OCI-LY3 (cell line): ENCODE data around the gene AIF1L.

ENCODE experiments used
- H2AFZ ChIP-seq: fragments of 200-600, 300-600 bp; shearing (Covaris generic); 2 replicates; pipeline ENCODE4 v1.6.0; 2014; ENCODE audit warnings: antibody characterized with exemption, low read depth, low read length
- H3K27ac ChIP-seq: fragments of 200-600, 300-600 bp; sonication (generic); 2 replicates; pipeline ENCODE4 v1.5.1; 2014; ENCODE audit warnings: mild to moderate bottlenecking, low read length, moderate library complexity, mixed read lengths
- H3K27me3 ChIP-seq: fragments of 200-600, 300-600 bp; sonication (generic); 2 replicates; pipeline ENCODE4 v1.6.1; 2014; ENCODE audit warnings: low read depth, low read length, mixed read lengths
- H3K36me3 ChIP-seq: fragments of 200-600, 300-600 bp; sonication (generic); replicated peaks from 2 replicates; pipeline ENCODE3; 2014; ENCODE audit warnings: low read depth, low read length, mixed read lengths
- H3K4me1 ChIP-seq: fragments of 300-600, 200-600 bp; sonication (generic); 2 replicates; pipeline ENCODE4 v1.6.1; 2014; ENCODE audit warnings: low read length, mixed read lengths
- H3K4me2 ChIP-seq: fragments of 200-600, 300-600 bp; sonication (generic); 2 replicates; pipeline ENCODE4 v1.6.1; 2014; ENCODE audit warnings: low read length, mixed read lengths
- H3K4me3 ChIP-seq: fragments of 300-600, 200-600 bp; sonication (generic); 2 replicates; pipeline ENCODE4 v1.5.1; 2014; ENCODE audit warnings: antibody characterized with exemption, mild to moderate bottlenecking, low read length, moderate library complexity
- H3K79me2 ChIP-seq: fragments of 300-600, 200-600 bp; shearing (Covaris generic); 2 replicates; pipeline ENCODE4 v1.6.1; 2014; ENCODE audit warnings: mild to moderate bottlenecking, low read length, mixed read lengths
- H3K9ac ChIP-seq: fragments of 300-600, 200-600 bp; shearing (Covaris generic); 2 replicates; pipeline ENCODE4 v1.6.0; 2014; ENCODE audit warnings: mild to moderate bottlenecking, low read length, moderate library complexity
- H3K9me3 ChIP-seq: fragments of 200-600, 300-600 bp; shearing (Covaris generic); 2 replicates; pipeline ENCODE4 v1.6.1; 2014; ENCODE audit warnings: low read length, mixed read lengths; ENCODE audit not compliant: insufficient read depth
- H4K20me1 ChIP-seq: fragments of 200-600, 300-600 bp; sonication (generic); 2 replicates; pipeline ENCODE4 v1.6.1; 2016; ENCODE audit warnings: low read length, mixed read lengths; ENCODE audit not compliant: insufficient read depth
- EZH2phosphoT487 ChIP-seq: fragments of 200-600 bp; shearing (Covaris generic); IDR thresholded peaks from 2 replicates; pipeline ENCODE4 v1.6.1; 2018; ENCODE audit warnings: antibody characterized with exemption, mixed run types, low read depth
- TF ChIP-seq, protein P1 (sequence below): fragments of 200-600, 300-600 bp; sonication (generic); IDR thresholded peaks from 2 replicates; pipeline ENCODE4 v1.5.1; 2014; ENCODE audit warnings: antibody characterized with exemption, low read length, low read depth

Gene AIF1L

DNA sequence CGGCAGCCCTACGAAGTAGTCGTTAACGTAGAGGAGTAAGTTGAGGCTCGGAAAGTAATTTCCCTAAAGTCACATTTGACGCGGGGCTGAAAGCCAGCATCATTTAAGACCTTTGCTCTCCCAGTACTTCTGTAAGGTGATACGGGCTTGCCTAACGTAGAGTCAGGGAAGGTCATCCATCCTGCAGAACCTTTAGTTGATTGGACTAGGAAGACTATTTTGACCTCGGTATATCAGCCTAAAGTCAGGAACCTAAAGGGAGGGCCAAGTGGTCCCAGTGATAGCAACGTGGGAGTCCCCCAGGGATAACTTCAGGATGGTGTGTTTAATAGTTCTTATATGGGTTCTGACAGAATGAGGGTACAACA is 29.7 kb downstream of the AIF1L start:
- peak overlapping the region; percentile 85 for H3K9ac ChIP-seq
- H3K27me3 ChIP-seq = no peaks in the 10 kb centered on the region
- H3K4me2 ChIP-seq = peak overlapping the region; percentile 86
- no peaks in the 10 kb centered on the region for H3K9me3 ChIP-seq
- no peaks in the 10 kb centered on the region for H4K20me1 ChIP-seq
- peaks cover 32% of the 10 kb centered on the region for H3K36me3 ChIP-seq
- peak overlapping the region; percentile 92 for H3K4me3 ChIP-seq
- H3K27ac ChIP-seq = peak overlapping the region; percentile 25; the same call in 1 of the 2 replicates
- H3K4me1 ChIP-seq = peaks cover 10% of the 10 kb centered on the region
- H3K79me2 ChIP-seq = peaks cover 32% of the 10 kb centered on the region
- peak overlapping the region; percentile 37; the same call in 1 of the 2 replicates for H2AFZ ChIP-seq
- TF ChIP-seq, protein P1, sequence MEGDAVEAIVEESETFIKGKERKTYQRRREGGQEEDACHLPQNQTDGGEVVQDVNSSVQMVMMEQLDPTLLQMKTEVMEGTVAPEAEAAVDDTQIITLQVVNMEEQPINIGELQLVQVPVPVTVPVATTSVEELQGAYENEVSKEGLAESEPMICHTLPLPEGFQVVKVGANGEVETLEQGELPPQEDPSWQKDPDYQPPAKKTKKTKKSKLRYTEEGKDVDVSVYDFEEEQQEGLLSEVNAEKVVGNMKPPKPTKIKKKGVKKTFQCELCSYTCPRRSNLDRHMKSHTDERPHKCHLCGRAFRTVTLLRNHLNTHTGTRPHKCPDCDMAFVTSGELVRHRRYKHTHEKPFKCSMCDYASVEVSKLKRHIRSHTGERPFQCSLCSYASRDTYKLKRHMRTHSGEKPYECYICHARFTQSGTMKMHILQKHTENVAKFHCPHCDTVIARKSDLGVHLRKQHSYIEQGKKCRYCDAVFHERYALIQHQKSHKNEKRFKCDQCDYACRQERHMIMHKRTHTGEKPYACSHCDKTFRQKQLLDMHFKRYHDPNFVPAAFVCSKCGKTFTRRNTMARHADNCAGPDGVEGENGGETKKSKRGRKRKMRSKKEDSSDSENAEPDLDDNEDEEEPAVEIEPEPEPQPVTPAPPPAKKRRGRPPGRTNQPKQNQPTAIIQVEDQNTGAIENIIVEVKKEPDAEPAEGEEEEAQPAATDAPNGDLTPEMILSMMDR = no peak
- TF ChIP-seq EZH2phosphoT487 = no peak

DNA sequence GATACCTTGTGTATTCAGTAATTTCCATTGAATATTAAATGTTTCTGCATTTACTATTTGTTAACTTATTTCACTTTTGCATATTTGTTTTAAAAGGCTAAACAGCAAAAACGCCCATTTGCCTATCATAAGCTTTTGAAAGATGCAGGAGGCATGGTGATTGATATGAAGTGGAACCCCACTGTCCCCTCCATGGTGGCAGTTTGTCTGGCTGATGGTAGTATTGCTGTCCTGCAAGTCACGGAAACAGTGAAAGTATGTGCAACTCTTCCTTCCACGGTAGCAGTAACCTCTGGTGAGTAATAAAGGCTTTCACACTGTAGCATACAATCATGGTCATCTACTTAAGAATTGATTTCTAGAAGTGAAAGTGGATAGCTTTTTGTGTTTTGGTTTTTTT is 32.9 kb downstream of the AIF1L start:
- Histone ChIP-seq H4K20me1 (no peaks in the 10 kb centered on the region), H3K4me2 (no peak overlapping the region), H3K4me1 (peaks cover 10% of the 10 kb centered on the region), H3K27ac (no peak overlapping the region), H3K9ac (no peak overlapping the region), H3K27me3 (no peaks in the 10 kb centered on the region), H3K36me3 (peaks cover 52% of the 10 kb centered on the region), H3K79me2 (peaks cover 32% of the 10 kb centered on the region), H3K9me3 (no peaks in the 10 kb centered on the region), H2AFZ (no peak overlapping the region), H3K4me3 (no peak overlapping the region)
- no peak for TF ChIP-seq EZH2phosphoT487
- TF ChIP-seq, protein P1 = no peak

DNA sequence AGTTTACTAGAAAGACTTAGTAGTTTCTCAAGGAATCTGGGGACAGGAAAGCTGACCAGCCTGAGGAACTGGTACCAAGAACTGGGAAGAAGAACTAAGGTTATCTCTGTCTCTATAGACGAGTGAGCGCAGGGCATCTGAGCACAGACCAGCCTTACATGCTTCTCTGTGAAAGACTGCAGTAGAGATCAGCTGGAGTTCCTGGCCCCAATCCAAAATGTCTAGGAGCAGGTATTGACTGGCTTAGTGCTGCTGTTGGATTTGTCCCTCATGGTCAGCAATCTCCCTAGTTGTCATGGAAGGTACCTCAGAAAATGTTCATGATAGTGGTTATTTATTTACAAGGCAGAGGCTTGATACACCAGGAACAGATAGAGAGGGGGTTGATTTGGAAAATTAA is 42.3 kb downstream of the AIF1L start:
- Histone ChIP-seq H3K27me3 (no peaks in the 10 kb centered on the region), H3K36me3 (peaks cover 71% of the 10 kb centered on the region), H3K4me3 (no peak overlapping the region), H3K27ac (no peak overlapping the region), H3K4me1 (no peaks in the 10 kb centered on the region), H3K79me2 (no peaks in the 10 kb centered on the region), H3K4me2 (no peak overlapping the region), H3K9me3 (no peaks in the 10 kb centered on the region), H3K9ac (no peak overlapping the region), H4K20me1 (no peaks in the 10 kb centered on the region), H2AFZ (no peak overlapping the region)
- TF ChIP-seq EZH2phosphoT487 = no peak
- TF ChIP-seq, protein P1 = no peak

DNA sequence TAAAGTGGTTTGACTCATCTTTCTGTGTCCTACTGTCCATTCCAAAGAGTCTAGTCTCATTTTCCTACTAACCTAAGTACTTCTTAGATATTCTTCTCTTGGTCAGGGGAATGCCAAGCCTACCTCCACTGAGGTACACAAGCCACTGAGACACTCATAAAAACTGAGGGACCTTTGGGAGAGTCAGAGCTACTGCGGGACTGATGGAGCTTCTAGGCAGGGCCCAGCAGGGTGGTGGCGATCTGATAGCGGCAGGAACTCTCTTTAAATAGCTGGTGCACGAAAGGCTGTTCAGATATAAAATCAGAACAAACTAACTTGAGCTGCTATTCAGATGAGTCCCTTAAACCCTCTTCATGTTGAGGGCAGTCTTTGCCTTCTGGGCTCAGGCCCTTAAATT is 43.8 kb downstream of the AIF1L start:
- Histone ChIP-seq H4K20me1 (no peaks in the 10 kb centered on the region), H3K9me3 (no peaks in the 10 kb centered on the region), H3K9ac (no peak overlapping the region), H3K4me3 (no peak overlapping the region), H3K27ac (no peak overlapping the region), H3K4me2 (no peak overlapping the region), H3K4me1 (no peaks in the 10 kb centered on the region), H2AFZ (no peak overlapping the region), H3K36me3 (peaks cover 71% of the 10 kb centered on the region), H3K27me3 (no peaks in the 10 kb centered on the region), H3K79me2 (no peaks in the 10 kb centered on the region)
- no peak for TF ChIP-seq EZH2phosphoT487
- TF ChIP-seq, protein P1 = no peak
